ENCODE results near the gene SLC16A10.

DNA sequence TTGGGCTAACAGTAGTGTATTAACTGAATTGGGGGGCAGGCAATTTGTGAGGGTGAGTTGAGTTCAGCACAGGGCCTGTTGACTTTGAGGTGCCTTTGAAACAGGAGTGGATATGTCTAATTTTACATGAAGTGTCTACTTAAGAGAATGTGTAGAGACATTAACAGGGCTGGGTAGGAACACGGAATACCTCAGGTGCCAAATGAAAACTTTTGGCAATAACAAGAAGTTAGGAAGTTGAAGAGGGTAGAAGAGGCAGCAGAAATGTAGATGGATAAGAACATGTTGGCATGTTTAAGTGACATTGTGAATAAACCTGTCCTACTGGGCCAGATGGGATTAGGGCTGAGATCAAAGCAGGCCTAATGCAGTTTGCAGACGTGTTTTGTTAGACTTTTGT, 117.0 kb downstream of the SLC16A10 start:
- no peak for TF ChIP-seq GATA3 (IDR thresholded peaks at IDR 0.05; ENCODE audit: low read depth, low read length)
- no peak for TF ChIP-seq GATA2 (IDR thresholded peaks at IDR 0.05; ENCODE audit: low read depth, low read length)
